ENCODE results near the gene AHDC1. TPM values are rescaled to one million over a fixed set of nuclear protein-coding genes. Genes with fewer than 3 reads are reported as not detected.
A peak's percentile ranks its signal among the peaks of the same experiment; 100 is the strongest.

Gene AHDC1
- total and polyA plus RNA-seq, 2 of the 13 experiments (the other 11 are each of a cell fraction or from before 2014, with no cell fraction given) = 1.0 to 2.7 TPM

- TF ChIP-seq ZNF543 (CRISPR knock-in tag; IDR thresholded peaks at IDR 0.05) = no peak
- TF ChIP-seq KLF15 (CRISPR knock-in tag; IDR thresholded peaks at IDR 0.05; ENCODE audit: borderline replicate concordance) = no peak
- no peak for TF ChIP-seq AKAP8 (CRISPR knock-in tag; IDR thresholded peaks at IDR 0.05)
- TF ChIP-seq NFIB (CRISPR knock-in tag; IDR thresholded peaks at IDR 0.05; ENCODE audit: borderline replicate concordance) = no peak
- TF ChIP-seq ZNF646 (CRISPR knock-in tag; IDR thresholded peaks at IDR 0.05) = no peak
- TF ChIP-seq TIGD3 (CRISPR knock-in tag; IDR thresholded peaks at IDR 0.05; ENCODE audit: borderline replicate concordance) = no peak
- TF ChIP-seq TARDBP (CRISPR knock-in tag; IDR thresholded peaks at IDR 0.05) = no peak
- TF ChIP-seq HIC2 (CRISPR knock-in tag; IDR thresholded peaks at IDR 0.05; ENCODE audit: low read depth) = peak; percentile 63; the same call in 1 of the 2 replicates
- TF ChIP-seq ZNF276 (CRISPR knock-in tag; IDR thresholded peaks at IDR 0.05; ENCODE audit: low read depth) = no peak
- no peak for TF ChIP-seq HOXA3 (CRISPR knock-in tag; IDR thresholded peaks at IDR 0.05)
- 0 out of 2 replicates have a peak, but pooled peaks have one; percentile 32 for TF ChIP-seq ZNF430 (CRISPR knock-in tag; IDR thresholded peaks at IDR 0.05)
- no peak for TF ChIP-seq SMC3 (IDR thresholded peaks at IDR 0.05; ENCODE audit: low read length)
- TF ChIP-seq ZNF207 (IDR thresholded peaks at IDR 0.05; ENCODE audit: borderline replicate concordance) = no peak
- no peak for TF ChIP-seq ZNF652 (CRISPR knock-in tag; IDR thresholded peaks at IDR 0.05; ENCODE audit: borderline replicate concordance, low read depth)
These were observed 2.0 kb downstream of the AHDC1 start (continued) for GRCh38 chr1:27601771-27602461.

Measured in HepG2 (cell line).